WTC11 (cell line): ENCODE measurements around the gene CHTOP.

Experiments used
- CREM ChIP-seq: sonication (generic); formaldehyde crosslinking; IDR thresholded peaks from 2 replicates; pipeline ENCODE4 v1.8.1; 2022; ENCODE audit warnings: mild to moderate bottlenecking, missing genetic modification reagents, moderate library complexity
- MYBL2 ChIP-seq: sonication (generic); formaldehyde crosslinking; IDR thresholded peaks from 2 replicates; pipeline ENCODE4 v1.8.1; 2023; ENCODE audit warnings: mild to moderate bottlenecking, moderate library complexity, missing genetic modification reagents
- TF ChIP-seq, protein P1 (sequence below): fragments of 200-600 bp; IDR thresholded peaks from 2 replicates; pipeline ENCODE4 v1.8.0; 2022; ENCODE audit warnings: antibody characterized with exemption

DNA sequence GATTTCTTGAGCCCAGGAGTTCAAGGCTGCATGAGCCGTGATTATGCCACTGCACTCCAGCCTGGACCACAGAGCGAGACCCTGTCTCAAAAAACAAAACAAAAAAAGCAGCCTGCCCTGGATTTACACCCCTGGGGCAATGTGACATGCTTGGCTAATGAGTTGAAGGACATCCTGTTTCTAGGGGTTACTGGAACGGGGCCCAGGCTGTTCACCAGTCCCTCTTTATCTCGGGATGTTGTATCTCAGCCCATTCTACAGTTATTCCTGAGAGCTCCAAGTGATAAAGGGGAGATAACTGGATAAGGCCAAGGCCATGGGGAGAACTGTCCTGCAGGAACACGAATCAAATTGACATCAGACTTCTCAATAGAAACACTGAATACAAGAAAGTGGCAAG lies 46.6 kb upstream of the CHTOP start:
- TF ChIP-seq, protein P1, sequence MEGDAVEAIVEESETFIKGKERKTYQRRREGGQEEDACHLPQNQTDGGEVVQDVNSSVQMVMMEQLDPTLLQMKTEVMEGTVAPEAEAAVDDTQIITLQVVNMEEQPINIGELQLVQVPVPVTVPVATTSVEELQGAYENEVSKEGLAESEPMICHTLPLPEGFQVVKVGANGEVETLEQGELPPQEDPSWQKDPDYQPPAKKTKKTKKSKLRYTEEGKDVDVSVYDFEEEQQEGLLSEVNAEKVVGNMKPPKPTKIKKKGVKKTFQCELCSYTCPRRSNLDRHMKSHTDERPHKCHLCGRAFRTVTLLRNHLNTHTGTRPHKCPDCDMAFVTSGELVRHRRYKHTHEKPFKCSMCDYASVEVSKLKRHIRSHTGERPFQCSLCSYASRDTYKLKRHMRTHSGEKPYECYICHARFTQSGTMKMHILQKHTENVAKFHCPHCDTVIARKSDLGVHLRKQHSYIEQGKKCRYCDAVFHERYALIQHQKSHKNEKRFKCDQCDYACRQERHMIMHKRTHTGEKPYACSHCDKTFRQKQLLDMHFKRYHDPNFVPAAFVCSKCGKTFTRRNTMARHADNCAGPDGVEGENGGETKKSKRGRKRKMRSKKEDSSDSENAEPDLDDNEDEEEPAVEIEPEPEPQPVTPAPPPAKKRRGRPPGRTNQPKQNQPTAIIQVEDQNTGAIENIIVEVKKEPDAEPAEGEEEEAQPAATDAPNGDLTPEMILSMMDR: no peak
- no peak for TF ChIP-seq MYBL2 (CRISPR knock-in tag)
- TF ChIP-seq CREM (CRISPR knock-in tag): no peak
